K562 (cell line): ENCODE data around the gene ARFGAP1.

Source experiments
- EZH2 ChIP-seq: IDR thresholded peaks from 2 replicates; pipeline ENCODE4 v1.6.1; 2012; ENCODE audit warnings: low read depth, mild to moderate bottlenecking, inconsistent platforms, low read length, borderline replicate concordance
- FOXJ3 ChIP-seq: sonication (generic); formaldehyde crosslinking; IDR thresholded peaks from 2 replicates; pipeline ENCODE4 v1.4.0; 2020; ENCODE audit warnings: mild to moderate bottlenecking, missing genetic modification reagents
- JUN ChIP-seq, 2 experiments: sonication (generic) in 1 of 2; formaldehyde crosslinking in 1 of 2; IDR thresholded peaks; 2 replicates each; pipeline versions ENCODE4 v1.6.1 to v1.8.0; 2012 to 2022; ENCODE audit warnings: borderline replicate concordance in 2 of 2, mild to moderate bottlenecking in 2 of 2, improper control_type of control experiment in 1 of 2, low read depth in 1 of 2, low read length in 1 of 2, missing genetic modification reagents in 1 of 2
- LEF1 ChIP-seq: fragments of 450-650 bp; IDR thresholded peaks from 2 replicates; pipeline ENCODE4 v1.6.1; 2016; ENCODE audit warnings: mild to moderate bottlenecking
- MED1 ChIP-seq: sonication (generic); formaldehyde crosslinking; IDR thresholded peaks from 2 replicates; pipeline ENCODE4 v1.8.1; 2023; ENCODE audit warnings: missing genetic modification reagents, borderline replicate concordance
- MTA1 ChIP-seq: fragments of 450-650 bp; IDR thresholded peaks from 2 replicates; pipeline ENCODE4 v1.6.1; 2017; ENCODE audit warnings: borderline replicate concordance
- NFIC ChIP-seq: fragments of 450-650 bp; IDR thresholded peaks from 2 replicates; pipeline ENCODE4 v1.6.1; 2017; ENCODE audit warnings: mild to moderate bottlenecking, inconsistent platforms
- NR2F6 ChIP-seq: fragments of 450-650 bp; formaldehyde crosslinking; IDR thresholded peaks from 2 replicates; pipeline ENCODE4 v1.4.0; 2020; ENCODE audit warnings: mild to moderate bottlenecking
- NRF1 ChIP-seq, 2 experiments: fragments of 450-650 bp; IDR thresholded peaks in 1 of 2; conservative IDR thresholded peaks in 1 of 2; 2 replicates each; pipeline ENCODE4 v1.6.1; 2014; ENCODE audit warnings: mild to moderate bottlenecking in 2 of 2
- POLR2A ChIP-seq: fragments of 450-650 bp; conservative IDR thresholded peaks from 2 replicates; pipeline ENCODE4 v1.6.1; 2016
- POLR2AphosphoS5 ChIP-seq: IDR thresholded peaks from 2 replicates; pipeline ENCODE4 v1.6.1; 2011; ENCODE audit warnings: mild to moderate bottlenecking, low read depth, low read length, moderate library complexity; ENCODE audit not compliant: control insufficient read depth, insufficient read depth
- PREB ChIP-seq: sonication (generic); formaldehyde crosslinking; IDR thresholded peaks from 2 replicates; pipeline ENCODE4 v1.8.1; 2023; ENCODE audit warnings: mild to moderate bottlenecking, missing genetic modification reagents
- TF ChIP-seq, protein P1 (sequence below), 3 experiments: IDR thresholded peaks in 2 of 3; conservative IDR thresholded peaks in 1 of 3; 2 replicates each; pipeline ENCODE4 v1.5.1; 2011 to 2012; ENCODE audit warnings: low read length in 3 of 3, mild to moderate bottlenecking in 3 of 3, control low read depth in 2 of 3, improper control_type of control experiment in 1 of 3, inconsistent platforms in 1 of 3, low read depth in 1 of 3, mixed read lengths in 1 of 3, moderate library complexity in 1 of 3; ENCODE audit not compliant: insufficient read depth in 2 of 3

DNA sequence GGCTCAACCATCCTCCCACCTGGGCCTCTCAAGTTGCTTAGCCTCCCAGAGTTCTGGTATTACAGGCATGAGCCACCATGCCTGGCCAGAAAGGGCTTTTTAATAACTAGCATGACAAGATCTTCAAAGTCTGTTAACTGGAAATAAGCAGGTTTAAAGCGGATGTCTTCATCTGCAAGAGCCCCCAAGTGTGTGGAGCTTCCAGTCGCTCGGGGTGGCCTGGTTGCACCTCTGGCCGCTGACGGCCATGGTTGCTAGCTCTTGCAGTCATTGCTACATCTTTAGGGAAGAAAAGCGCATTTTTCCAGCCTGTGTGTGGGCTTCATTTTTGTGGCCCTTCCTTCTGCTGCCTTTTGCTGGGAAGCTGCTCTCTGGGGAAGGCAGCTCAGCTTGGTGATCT, 7.8 kb downstream of the ARFGAP1 start:
- TF ChIP-seq LEF1 (no peak), POLR2A (no peak), NR2F6 (CRISPR knock-in tag) (no peak), MTA1 (no peak), POLR2AphosphoS5 (no peak), NFIC (no peak), FOXJ3 (CRISPR knock-in tag) (no peak), PREB (CRISPR knock-in tag) (no peak), MED1 (CRISPR knock-in tag) (no peak), NRF1 (conservative IDR thresholded peaks at IDR 0.05 in 1 of 2, IDR thresholded peaks at IDR 0.05 in 1 of 2) (no peak), EZH2 (no peak), JUN (IDR thresholded peaks at IDR 0.05; ENCODE audit: borderline replicate concordance, low read depth, low read length) (no peak), JUN (CRISPR knock-in tag; IDR thresholded peaks at IDR 0.05; ENCODE audit: borderline replicate concordance) (no peak)
- TF ChIP-seq, protein P1, sequence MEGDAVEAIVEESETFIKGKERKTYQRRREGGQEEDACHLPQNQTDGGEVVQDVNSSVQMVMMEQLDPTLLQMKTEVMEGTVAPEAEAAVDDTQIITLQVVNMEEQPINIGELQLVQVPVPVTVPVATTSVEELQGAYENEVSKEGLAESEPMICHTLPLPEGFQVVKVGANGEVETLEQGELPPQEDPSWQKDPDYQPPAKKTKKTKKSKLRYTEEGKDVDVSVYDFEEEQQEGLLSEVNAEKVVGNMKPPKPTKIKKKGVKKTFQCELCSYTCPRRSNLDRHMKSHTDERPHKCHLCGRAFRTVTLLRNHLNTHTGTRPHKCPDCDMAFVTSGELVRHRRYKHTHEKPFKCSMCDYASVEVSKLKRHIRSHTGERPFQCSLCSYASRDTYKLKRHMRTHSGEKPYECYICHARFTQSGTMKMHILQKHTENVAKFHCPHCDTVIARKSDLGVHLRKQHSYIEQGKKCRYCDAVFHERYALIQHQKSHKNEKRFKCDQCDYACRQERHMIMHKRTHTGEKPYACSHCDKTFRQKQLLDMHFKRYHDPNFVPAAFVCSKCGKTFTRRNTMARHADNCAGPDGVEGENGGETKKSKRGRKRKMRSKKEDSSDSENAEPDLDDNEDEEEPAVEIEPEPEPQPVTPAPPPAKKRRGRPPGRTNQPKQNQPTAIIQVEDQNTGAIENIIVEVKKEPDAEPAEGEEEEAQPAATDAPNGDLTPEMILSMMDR (IDR thresholded peaks at IDR 0.05 in 2 of 3, conservative IDR thresholded peaks at IDR 0.05 in 1 of 3; ENCODE audit: insufficient read depth in 2 of 3, low read depth in 1 of 3, low read length in 3 of 3), result no peak
